KMS-11 (cell line): ENCODE data around the gene DIS3.
A peak's percentile ranks its signal among the peaks of the same experiment; 100 is the strongest.
"Not testable (repeated sequence)": the region's sequence is repeated elsewhere in the genome, so short reads cannot be mapped to it uniquely, and the experiment has no call there.

ENCODE experiments used
- H2AFZ ChIP-seq: fragments of 200-600 bp; sonication (generic); 2 replicates; pipeline ENCODE4 v1.6.1; 2016; ENCODE audit warnings: antibody characterized with exemption, mixed run types, low read depth
- H3K27ac ChIP-seq: fragments of 200-600 bp; sonication (generic); 2 replicates; pipeline ENCODE4 v1.6.1; 2016; ENCODE audit warnings: mild to moderate bottlenecking, mixed run types
- H3K27me3 ChIP-seq: fragments of 200-600 bp; sonication (generic); 2 replicates; pipeline ENCODE4 v1.6.1; 2017; ENCODE audit warnings: mild to moderate bottlenecking, low read depth, mixed run types, moderate library complexity; ENCODE audit not compliant: insufficient read depth
- H3K36me3 ChIP-seq: fragments of 200-600 bp; sonication (generic); 2 replicates; pipeline ENCODE4 v1.6.1; 2017; ENCODE audit warnings: mild to moderate bottlenecking, mixed run types; ENCODE audit not compliant: insufficient read depth
- H3K4me1 ChIP-seq: fragments of 200-600 bp; sonication (generic); 2 replicates; pipeline ENCODE4 v1.6.1; 2016; ENCODE audit warnings: mild to moderate bottlenecking, low read depth, mixed run types; ENCODE audit not compliant: poor library complexity, severe bottlenecking
- H3K4me2 ChIP-seq: fragments of 200-600 bp; sonication (generic); 2 replicates; pipeline ENCODE4 v1.7.0; 2016; ENCODE audit warnings: mild to moderate bottlenecking, mixed run types
- H3K4me3 ChIP-seq: fragments of 200-600 bp; sonication (generic); IDR thresholded peaks from 2 replicates; pipeline ENCODE4 v1.6.1; 2017; ENCODE audit warnings: low read depth, low read length, mixed read lengths; ENCODE audit not compliant: insufficient read depth
- H3K79me2 ChIP-seq: fragments of 200-600 bp; sonication (generic); 2 replicates; pipeline ENCODE4 v1.6.1; 2016; ENCODE audit warnings: low read depth, mixed run types; ENCODE audit not compliant: insufficient read depth
- H3K9ac ChIP-seq: fragments of 200-600 bp; sonication (generic); 2 replicates; pipeline ENCODE4 v1.6.1; 2016; ENCODE audit warnings: mild to moderate bottlenecking, mixed run types
- H4K20me1 ChIP-seq: fragments of 200-600 bp; sonication (generic); 2 replicates; pipeline ENCODE4 v1.6.1; 2016; ENCODE audit warnings: mild to moderate bottlenecking, mixed run types; ENCODE audit not compliant: insufficient read depth
- CTCF ChIP-seq: fragments of 200-600 bp; sonication (generic); conservative IDR thresholded peaks from 2 replicates; pipeline ENCODE4 v1.6.1; 2017; ENCODE audit warnings: low read depth, mild to moderate bottlenecking, antibody characterized with exemption, low read length, moderate library complexity, mixed read lengths

The DIS3 gene

GRCh38 chr13:72737033-72737432 lies 44.7 kb downstream of the DIS3 start:
- Histone ChIP-seq H3K9ac (no peak overlapping the region), H3K4me3 (no peak overlapping the region), H3K4me2 (no peak overlapping the region), H4K20me1 (no peaks in the 10 kb centered on the region), H3K79me2 (no peaks in the 10 kb centered on the region), H3K27ac (no peak overlapping the region), H3K36me3 (no peaks in the 10 kb centered on the region), H3K4me1 (no peaks in the 10 kb centered on the region), H3K27me3 (no peaks in the 10 kb centered on the region), H2AFZ (no peak overlapping the region)
- TF ChIP-seq CTCF = no peak

GRCh38 chr13:72728290-72728605 lies 53.5 kb downstream of the DIS3 start:
- no peak for TF ChIP-seq CTCF

GRCh38 chr13:72727417-72728289 lies 54.0 kb downstream of the DIS3 start, which contains the start of the genes BORA and MZT1:
BORA (plus strand) TSS chr13:72727923; CDS start chr13:72728941, 1,018 bp downstream.
MZT1 (minus strand) TSS chr13:72727629; CDS start chr13:72727602, 27 bp downstream.
- H4K20me1 ChIP-seq = no peaks in the 10 kb centered on the region
- peak within 1 kb of the TSS; percentile 69 for H2AFZ ChIP-seq
- peaks cover 56% of the 10 kb centered on the region for H3K79me2 ChIP-seq
- TF ChIP-seq CTCF = no peak
- peak within 1 kb of the TSS; percentile 32 for H3K27ac ChIP-seq
- peak within 1 kb of the TSS; percentile 52; the same call in 1 of the 2 replicates for H3K9ac ChIP-seq
- peaks cover 20% of the 10 kb centered on the region for H3K4me1 ChIP-seq
- no peaks in the 10 kb centered on the region for H3K36me3 ChIP-seq
- no peaks in the 10 kb centered on the region for H3K27me3 ChIP-seq
- peak within 1 kb of the TSS; percentile 71 for H3K4me2 ChIP-seq
- no peak within 1 kb of the TSS for H3K4me3 ChIP-seq

More at GRCh38 chr13:72728290-72728605, 53.5 kb downstream of the DIS3 start:
- H3K9ac ChIP-seq = peak overlapping the region; percentile 52; the same call in 1 of the 2 replicates
- no peaks in the 10 kb centered on the region for H3K27me3 ChIP-seq
- H4K20me1 ChIP-seq = no peaks in the 10 kb centered on the region
- H3K27ac ChIP-seq = peak overlapping the region; percentile 32; the same call in 1 of the 2 replicates
- H3K4me2 ChIP-seq = peak overlapping the region; percentile 71
- H2AFZ ChIP-seq = peak overlapping the region; percentile 61; the same call in 1 of the 2 replicates
- H3K4me3 ChIP-seq = no peak overlapping the region
- H3K4me1 ChIP-seq = peaks cover 20% of the 10 kb centered on the region
- H3K79me2 ChIP-seq = peaks cover 51% of the 10 kb centered on the region
- no peaks in the 10 kb centered on the region for H3K36me3 ChIP-seq

GRCh38 chr13:72726726-72727416 lies 54.8 kb downstream of the DIS3 start:
- TF ChIP-seq CTCF = no peak
- no peaks in the 10 kb centered on the region for H3K36me3 ChIP-seq
- peak overlapping the region; percentile 68 for H3K4me2 ChIP-seq
- no peak overlapping the region for H3K4me3 ChIP-seq
- H3K79me2 ChIP-seq = peaks cover 64% of the 10 kb centered on the region
- peaks cover 20% of the 10 kb centered on the region for H3K4me1 ChIP-seq
- peak overlapping the region; percentile 32 for H3K27ac ChIP-seq
- H4K20me1 ChIP-seq = no peaks in the 10 kb centered on the region
- peak overlapping the region; percentile 51; the same call in 1 of the 2 replicates for H3K9ac ChIP-seq
- no peaks in the 10 kb centered on the region for H3K27me3 ChIP-seq
- H2AFZ ChIP-seq = peak overlapping the region; percentile 69

- H2AFZ ChIP-seq, H3K9ac ChIP-seq, H4K20me1 ChIP-seq, H3K36me3 ChIP-seq, H3K27me3 ChIP-seq, H3K27ac ChIP-seq, H3K4me3 ChIP-seq: not testable (repeated sequence)
- Histone ChIP-seq H3K79me2 (peaks cover 65% of the 10 kb centered on the region), H3K4me2 (peak overlapping the region; percentile 68), H3K4me1 (peaks cover 20% of the 10 kb centered on the region)
Observed at GRCh38 chr13:72726185-72726584, 55.5 kb downstream of the DIS3 start.
